NCI-H748 (cell line): ENCODE results near the gene NXF3.
A peak's percentile ranks its signal among the peaks of the same experiment; 100 is the strongest.
"Not testable (repeated sequence)": the region's sequence is repeated elsewhere in the genome, so short reads cannot be mapped to it uniquely, and the experiment has no call there.

Source experiments
- DNase-seq: peaks from one replicate; lab custom pipeline; 2025; ENCODE audit not compliant: unreplicated experiment; lab: John Stamatoyannopoulos, UW

NXF3 gene

GRCh38 chrX:103092942-103093341 is at the start of gene NXF3:
NXF3 (minus strand) TSS chrX:103093143; CDS start chrX:103093023, 120 bp downstream.
- DNase-seq = no peak

GRCh38 chrX:103136528-103136927 is 43.6 kb upstream of the NXF3 start:
- not testable (repeated sequence) for DNase-seq

- DNase-seq = no peak
Observed at GRCh38 chrX:103124284-103124683, 31.3 kb upstream of the NXF3 start.

- DNase-seq = no peak
Observed at GRCh38 chrX:103120748-103121147, 27.8 kb upstream of the NXF3 start.

GRCh38 chrX:103116970-103117369 is 24.0 kb upstream of the NXF3 start:
- not testable (repeated sequence) for DNase-seq

GRCh38 chrX:103109497-103109896 is 16.6 kb upstream of the NXF3 start:
- DNase-seq = not testable (repeated sequence)

GRCh38 chrX:103107836-103108235 is 14.9 kb upstream of the NXF3 start:
- no peak for DNase-seq

- DNase-seq = not testable (repeated sequence)
Observed at GRCh38 chrX:103107227-103107737, 14.3 kb upstream of the NXF3 start.

- not testable (repeated sequence) for DNase-seq
Observed at GRCh38 chrX:103104370-103104769, 11.4 kb upstream of the NXF3 start.

GRCh38 chrX:103103866-103104265 is 10.9 kb upstream of the NXF3 start:
- DNase-seq = not testable (repeated sequence)

- no peak for DNase-seq
Observed at GRCh38 chrX:103101299-103102042, 8.5 kb upstream of the NXF3 start.

- DNase-seq = no peak
Observed at GRCh38 chrX:103100484-103100883, 7.5 kb upstream of the NXF3 start.

- no peak for DNase-seq
Observed at GRCh38 chrX:103099691-103100090, 6.7 kb upstream of the NXF3 start.

GRCh38 chrX:103098488-103098887 is 5.5 kb upstream of the NXF3 start:
- no peak for DNase-seq

- no peak for DNase-seq
Observed at GRCh38 chrX:103081051-103081450, 11.9 kb downstream of the NXF3 start.

GRCh38 chrX:103073467-103073866 is 19.5 kb downstream of the NXF3 start:
- no peak for DNase-seq

- DNase-seq = no peak
Observed at GRCh38 chrX:103066606-103067005, 26.3 kb downstream of the NXF3 start.

- peak; percentile 95 for DNase-seq
Observed at GRCh38 chrX:103063918-103064434, 29.0 kb downstream of the NXF3 start, which contains the start of gene BEX1. BEX1 (minus strand) TSS chrX:103064171; CDS start chrX:103063274, 897 bp downstream.

- peak; percentile 83 for DNase-seq
Observed at GRCh38 chrX:103063191-103063845, 29.6 kb downstream of the NXF3 start.

- DNase-seq = no peak
Observed at GRCh38 chrX:103061486-103061885, 31.5 kb downstream of the NXF3 start.

GRCh38 chrX:103056902-103057301 is 36.0 kb downstream of the NXF3 start:
- no peak for DNase-seq

GRCh38 chrX:103052625-103053024 is 40.3 kb downstream of the NXF3 start:
- no peak for DNase-seq
